GM23338 (cell line): ENCODE data around the gene ZNF214.

ENCODE experiments used
- CTCF ChIP-seq, 2 experiments: fragments of 200-600 bp in 1 of 2; sonication (generic) in 1 of 2; conservative IDR thresholded peaks; 2 replicates each; pipeline versions ENCODE4 v1.5.1 to v1.6.1; 2016 to 2017; ENCODE audit warnings: antibody characterized with exemption in 2 of 2, low read depth in 2 of 2, mild to moderate bottlenecking in 2 of 2, moderate library complexity in 1 of 2
- EZH2 ChIP-seq: fragments of 200-600 bp; sonication (generic); IDR thresholded peaks from one replicate; pipeline ENCODE4 v1.8.0; 2017; ENCODE audit warnings: antibody characterized with exemption, mild to moderate bottlenecking, low read depth; ENCODE audit not compliant: unreplicated experiment
- EZH2phosphoT487 ChIP-seq: fragments of 200-600 bp; sonication (generic); IDR thresholded peaks from one replicate; pipeline ENCODE4 v1.8.1; 2018; ENCODE audit warnings: antibody characterized with exemption; ENCODE audit not compliant: unreplicated experiment
- POLR2AphosphoS5 ChIP-seq: IDR thresholded peaks from 2 replicates; pipeline ENCODE4 v1.6.1; 2016; ENCODE audit warnings: antibody characterized with exemption, low read depth
- REST ChIP-seq: IDR thresholded peaks from one replicate; pipeline ENCODE4 v1.6.1; 2018; ENCODE audit warnings: antibody characterized with exemption; ENCODE audit not compliant: unreplicated experiment
- STAT1 ChIP-seq: IDR thresholded peaks from one replicate; pipeline ENCODE4 v1.6.1; 2016; ENCODE audit warnings: antibody characterized with exemption; ENCODE audit not compliant: unreplicated experiment

GRCh38 chr11:6979365-6979764 lies 40.8 kb downstream of the ZNF214 start:
- no peak for TF ChIP-seq STAT1
- TF ChIP-seq CTCF (conservative IDR thresholded peaks at IDR 0.05; ENCODE audit: low read depth in 2 of 2): no peak
- no peak for TF ChIP-seq EZH2
- no peak for TF ChIP-seq REST
- TF ChIP-seq POLR2AphosphoS5: no peak
- TF ChIP-seq EZH2phosphoT487: no peak
